HG03045 (cell line): ENCODE data around the gene EPC2.
A peak's percentile ranks its signal among the peaks of the same experiment; 100 is the strongest.

ENCODE experiments used
- ATAC-seq: cut with Tn5 transposase; IDR thresholded peaks from one replicate; pipeline ENCODE4 v1.9.1; 2021; ENCODE audit warnings: mild to moderate bottlenecking, moderate library complexity; ENCODE audit not compliant: unreplicated experiment

EPC2 gene

GRCh38 chr2:148643998-148644882 is at the start of gene EPC2:
EPC2 (plus strand) TSS chr2:148644751; CDS start chr2:148645018, 267 bp downstream.
- ATAC-seq: peak; percentile 65

- no peak for ATAC-seq
Observed at GRCh38 chr2:148596018-148596417, 48.5 kb upstream of the EPC2 start.

- no peak for ATAC-seq
Observed at GRCh38 chr2:148599109-148599991, 45.2 kb upstream of the EPC2 start.

- no peak for ATAC-seq
Observed at GRCh38 chr2:148602885-148603561, 41.5 kb upstream of the EPC2 start.

- peak; percentile 98 for ATAC-seq
Observed at GRCh38 chr2:148603562-148603920, 41.0 kb upstream of the EPC2 start.

GRCh38 chr2:148604927-148605326 is 39.6 kb upstream of the EPC2 start:
- ATAC-seq: no peak

GRCh38 chr2:148607566-148607965 is 37.0 kb upstream of the EPC2 start:
- ATAC-seq: no peak

GRCh38 chr2:148613231-148614013 is 31.1 kb upstream of the EPC2 start:
- ATAC-seq: no peak

GRCh38 chr2:148614014-148614321 is 30.6 kb upstream of the EPC2 start:
- ATAC-seq: peak; percentile 24

- peak; percentile 96 for ATAC-seq
Observed at GRCh38 chr2:148614322-148615049, 30.1 kb upstream of the EPC2 start.

- ATAC-seq: no peak
Observed at GRCh38 chr2:148615381-148615841, 29.1 kb upstream of the EPC2 start.

- ATAC-seq: no peak
Observed at GRCh38 chr2:148616662-148617061, 27.9 kb upstream of the EPC2 start.

GRCh38 chr2:148617219-148617618 is 27.3 kb upstream of the EPC2 start:
- no peak for ATAC-seq

- ATAC-seq: no peak
Observed at GRCh38 chr2:148619560-148620195, 24.9 kb upstream of the EPC2 start.

- ATAC-seq: no peak
Observed at GRCh38 chr2:148622366-148622765, 22.2 kb upstream of the EPC2 start.

- no peak for ATAC-seq
Observed at GRCh38 chr2:148623086-148623485, 21.5 kb upstream of the EPC2 start.

- ATAC-seq: no peak
Observed at GRCh38 chr2:148627224-148627623, 17.3 kb upstream of the EPC2 start.

- no peak for ATAC-seq
Observed at GRCh38 chr2:148634749-148635148, 9.8 kb upstream of the EPC2 start.

GRCh38 chr2:148638543-148638942 is 6.0 kb upstream of the EPC2 start:
- ATAC-seq: no peak
